HG03469 (cell line): ENCODE measurements around the gene RPL19.

Experiments
- ATAC-seq: cut with Tn5 transposase; IDR thresholded peaks from one replicate; pipeline ENCODE4 v1.9.1; 2021; ENCODE audit warnings: mild to moderate bottlenecking, moderate library complexity, moderate number of reproducible peaks; ENCODE audit not compliant: unreplicated experiment

Gene RPL19

DNA sequence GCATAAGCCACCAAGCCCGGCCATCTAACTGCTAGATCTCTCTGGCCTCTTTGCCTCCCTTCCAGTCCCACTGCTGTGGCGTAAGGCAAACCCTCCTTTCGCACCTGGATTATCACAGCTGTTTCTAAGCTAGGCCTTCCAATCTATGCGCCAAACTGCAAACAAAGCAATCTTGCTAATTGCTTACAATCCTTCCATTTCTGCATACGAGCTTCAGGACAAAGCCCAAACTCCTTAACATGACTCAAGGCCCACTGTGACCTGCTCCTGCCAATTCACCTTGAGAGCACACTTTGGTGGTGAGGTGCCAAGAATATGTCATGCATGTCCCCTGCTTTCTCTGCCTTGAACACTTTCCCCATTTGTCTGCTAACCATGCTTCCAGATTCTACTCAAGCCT lies 28.1 kb upstream of the RPL19 start:
- no peak for ATAC-seq

DNA sequence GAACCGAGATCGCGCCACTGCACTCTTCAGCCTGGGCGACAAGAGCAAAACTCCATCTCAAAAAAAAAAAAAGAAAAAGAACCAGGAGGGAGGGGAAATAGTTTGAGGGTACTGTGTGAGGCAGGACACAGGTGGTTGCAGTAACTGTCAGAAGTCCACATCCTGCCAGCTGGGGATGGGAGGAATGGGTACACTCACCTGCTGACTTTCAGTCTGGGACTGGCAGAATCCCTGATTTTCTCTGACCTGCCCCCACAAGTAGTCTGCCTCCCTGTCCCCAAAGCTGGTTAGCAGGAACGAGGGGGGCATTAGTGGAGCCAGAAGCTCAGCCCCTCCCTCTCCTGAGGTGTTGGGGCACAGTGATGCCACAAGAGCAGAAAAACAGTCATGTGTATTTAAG lies 27.0 kb upstream of the RPL19 start:
- ATAC-seq = no peak

- ATAC-seq = no peak
These were observed 26.4 kb upstream of the RPL19 start for GRCh38 chr17:39173526-39174274.

DNA sequence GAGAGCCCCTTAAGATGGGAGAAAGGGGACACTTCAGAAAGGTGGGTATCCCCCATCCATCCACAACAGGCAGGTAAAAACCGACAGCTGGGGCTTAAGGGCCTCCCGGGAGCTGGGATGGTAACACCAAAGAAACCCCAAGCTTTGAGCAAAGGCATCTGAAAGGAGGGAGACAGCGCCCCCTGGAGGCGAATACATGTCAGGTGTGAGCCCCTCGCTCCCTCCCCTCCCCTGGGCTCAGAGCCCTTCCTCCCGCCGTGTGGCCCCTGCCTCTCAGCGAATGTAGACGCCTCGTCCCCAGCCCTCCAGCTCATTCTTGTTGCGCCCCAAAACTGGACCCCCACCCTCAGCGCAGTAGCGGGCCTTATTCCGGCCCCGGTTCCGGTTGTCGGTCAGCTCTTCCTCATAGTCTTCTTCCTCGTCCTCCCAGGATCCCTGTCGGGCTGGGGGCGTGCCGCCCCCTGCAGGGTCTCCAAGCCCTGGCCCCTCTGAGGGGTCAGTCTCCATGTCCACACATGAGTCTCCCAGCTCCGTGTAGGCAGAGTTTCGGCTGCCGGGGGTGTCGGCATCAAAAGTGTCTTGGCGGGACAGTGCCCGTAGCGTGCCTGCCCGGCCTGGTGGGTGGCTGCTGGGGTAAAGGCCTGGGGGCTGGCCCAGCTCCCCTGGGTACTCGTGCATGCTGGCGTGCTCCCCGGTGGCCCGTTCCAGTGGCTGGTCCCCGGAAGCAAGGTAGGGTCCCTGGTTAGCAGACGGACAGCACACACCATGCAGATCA lies 25.0 kb upstream of the RPL19 start:
- no peak for ATAC-seq

DNA sequence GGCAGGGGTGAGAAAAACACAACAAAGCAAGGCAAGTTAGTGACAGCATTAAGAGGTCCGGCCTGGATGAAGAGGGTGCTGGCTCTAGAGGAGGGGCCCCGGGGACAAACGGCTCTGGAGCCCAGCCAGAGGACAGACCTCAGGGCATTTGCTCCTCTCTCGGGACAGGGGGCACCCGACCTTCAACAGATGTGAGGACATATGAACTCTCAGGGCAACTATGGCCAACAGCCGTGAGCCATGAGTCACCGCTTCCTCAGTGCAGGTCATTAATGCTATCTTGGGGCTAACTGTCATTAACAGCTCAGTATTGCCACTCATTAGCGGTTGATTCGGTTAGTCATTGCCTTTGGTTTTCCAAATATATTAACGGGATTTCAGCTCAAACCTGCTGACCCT lies 24.4 kb upstream of the RPL19 start:
- ATAC-seq = no peak

DNA sequence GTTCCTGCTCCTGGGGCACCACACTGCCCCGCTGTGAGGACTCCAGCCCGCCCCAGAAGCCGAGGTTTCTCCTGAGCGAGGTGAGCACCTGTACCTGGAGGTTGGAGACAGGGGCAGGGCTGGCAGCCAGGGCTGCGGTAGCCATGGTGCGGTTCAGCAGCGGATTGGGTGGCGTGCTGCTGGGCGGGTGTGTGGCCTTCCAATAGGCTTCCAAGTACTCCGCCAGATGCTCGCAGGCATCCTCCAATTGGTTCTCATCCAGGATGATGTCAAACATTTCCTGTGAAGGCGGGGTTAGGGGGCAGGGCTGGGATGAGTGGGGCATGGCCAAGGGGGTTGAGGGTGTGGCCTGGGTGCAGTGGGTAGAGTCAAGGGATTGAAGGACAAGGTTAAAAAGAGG lies 22.8 kb upstream of the RPL19 start:
- ATAC-seq = no peak

- no peak for ATAC-seq
These were observed 21.5 kb upstream of the RPL19 start for GRCh38 chr17:39178536-39178935.

DNA sequence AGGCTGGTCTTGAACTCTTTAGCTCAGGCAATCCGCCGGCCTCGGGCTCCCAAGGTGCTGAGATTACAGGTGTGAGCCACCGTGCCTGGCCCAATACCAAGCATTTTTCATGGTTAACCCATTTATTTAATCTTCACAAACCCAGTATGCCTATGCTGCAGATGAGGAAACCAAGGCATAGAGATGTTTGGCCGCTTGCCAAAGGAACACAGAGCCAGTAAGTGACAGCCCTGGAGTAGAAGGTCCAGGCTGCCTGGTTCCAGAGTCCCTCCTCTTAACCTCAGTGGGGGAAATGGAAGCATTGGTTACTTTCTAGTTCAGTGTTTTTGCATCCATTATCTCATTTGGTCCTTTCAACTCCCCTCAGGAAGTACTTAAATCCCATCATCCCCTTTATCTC lies 18.8 kb upstream of the RPL19 start:
- ATAC-seq = no peak

GRCh38 chr17:39183045-39183444 lies 17.0 kb upstream of the RPL19 start:
- ATAC-seq = no peak

GRCh38 chr17:39183720-39184119 lies 16.4 kb upstream of the RPL19 start:
- no peak for ATAC-seq

DNA sequence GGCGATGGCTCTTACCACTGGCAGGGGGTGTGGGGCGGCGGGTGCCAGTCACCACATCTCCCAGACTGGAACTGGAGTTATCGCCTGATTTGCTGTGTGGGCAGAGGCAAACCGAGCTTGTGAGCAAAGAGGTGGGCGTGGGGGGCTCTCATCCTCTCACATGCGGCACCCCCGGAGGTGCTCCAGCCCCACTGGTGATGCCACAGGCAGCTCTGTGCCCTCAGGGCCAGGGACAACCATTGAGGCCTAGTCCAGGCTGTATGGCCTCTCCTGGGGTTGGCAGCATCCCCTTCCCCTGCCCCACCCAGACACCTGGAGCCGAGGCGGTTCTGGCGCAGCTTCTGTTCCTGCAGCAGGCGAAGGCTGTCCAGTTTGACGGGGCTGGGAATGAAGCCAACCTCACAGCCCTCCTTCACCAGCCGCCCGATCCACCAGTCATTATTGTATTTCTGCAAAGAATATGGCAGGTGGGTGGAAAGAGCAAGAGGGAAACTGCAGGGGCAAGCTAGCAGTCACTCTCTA lies 13.5 kb upstream of the RPL19 start:
- no peak for ATAC-seq

- no peak for ATAC-seq
These were observed 12.8 kb upstream of the RPL19 start for GRCh38 chr17:39187152-39187830.

GRCh38 chr17:39191750-39192510 lies 8.2 kb upstream of the RPL19 start:
- no peak for ATAC-seq

DNA sequence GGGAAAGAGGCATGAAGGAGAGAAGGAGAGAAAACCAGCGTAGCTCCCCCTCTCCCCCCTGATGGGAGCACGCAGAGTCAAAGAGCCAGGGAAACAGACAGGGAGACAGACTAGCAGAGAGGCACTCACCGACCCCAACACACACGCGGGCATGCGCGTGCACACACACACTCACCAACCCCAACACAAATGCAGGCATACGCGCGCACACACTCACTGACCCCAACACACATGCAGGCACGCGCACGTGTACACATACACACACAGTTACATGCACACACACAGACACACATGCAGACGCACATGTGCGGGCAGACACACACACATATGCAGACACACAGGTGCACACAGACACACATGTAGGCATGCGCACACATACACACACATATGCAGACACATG lies 7.2 kb upstream of the RPL19 start:
- no peak for ATAC-seq

DNA sequence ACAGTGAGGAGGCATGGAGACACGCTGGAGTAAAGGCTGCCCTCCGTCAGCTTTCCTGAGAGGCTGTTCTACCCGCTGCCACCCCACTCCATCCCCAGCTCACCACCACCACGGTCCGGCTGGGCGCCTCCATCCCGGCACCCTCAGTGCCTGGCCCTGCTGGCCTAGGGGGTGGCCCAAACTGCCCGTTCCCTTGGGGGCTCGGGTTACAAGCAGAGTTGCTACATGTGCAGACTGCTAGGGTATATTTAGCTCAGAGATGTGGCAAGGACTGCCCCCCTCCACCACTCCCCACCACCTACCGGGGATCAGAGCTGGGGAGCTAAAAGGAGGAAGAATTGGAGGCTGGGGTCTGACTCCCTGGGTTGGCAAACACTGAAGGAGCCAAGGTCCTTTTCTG lies 6.7 kb upstream of the RPL19 start:
- no peak for ATAC-seq

- ATAC-seq = no peak
These were observed 5.7 kb upstream of the RPL19 start for GRCh38 chr17:39194089-39194984.

DNA sequence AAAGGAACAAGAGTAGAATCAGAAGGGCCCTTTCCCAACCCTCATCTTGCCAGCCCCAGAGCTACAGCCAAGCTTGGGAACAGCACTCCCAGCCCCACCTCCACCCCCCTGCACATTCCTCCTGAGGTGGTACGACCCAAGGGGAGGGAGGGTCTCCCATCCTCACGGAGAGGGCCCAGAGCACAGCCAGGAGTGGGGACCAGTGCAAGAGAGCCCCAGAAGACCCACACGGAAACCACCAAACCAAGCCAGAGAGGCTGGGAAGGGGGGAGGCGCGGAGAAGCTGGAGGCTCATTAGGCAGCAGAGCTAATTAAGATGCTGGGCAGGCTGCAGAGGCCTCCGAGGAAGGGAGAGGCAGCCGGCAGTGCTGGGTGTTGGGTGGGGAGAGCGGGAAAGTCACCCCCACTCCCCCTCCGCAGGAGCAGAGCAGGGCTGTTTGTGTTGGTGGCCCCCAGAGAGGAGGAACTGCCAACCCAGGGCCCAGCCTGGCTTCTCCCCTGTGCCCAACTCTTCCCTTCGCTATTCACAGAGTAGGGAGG lies 5.0 kb upstream of the RPL19 start:
- ATAC-seq = no peak

- ATAC-seq = no peak
These were observed 4.4 kb upstream of the RPL19 start for GRCh38 chr17:39195568-39196160.

GRCh38 chr17:39196241-39196807 lies 3.8 kb upstream of the RPL19 start:
- ATAC-seq = no peak
